Measurements from ENCODE around the gene LIN52.

Gene LIN52

GRCh38 chr14:74084277-74085046, at the start of gene LIN52, which contains the start of gene ALDH6A1:
Gene LIN52, plus strand, starts transcription at chr14:74084956. Its CDS starts 19 bp downstream, at chr14:74084975.
Gene ALDH6A1, minus strand, starts transcription at chr14:74084453. Its CDS starts 59 bp downstream, at chr14:74084394.
- Histone ChIP-seq H3K27me3 (replicated peaks; ENCODE audit: control insufficient read depth, insufficient read depth, low read length) (no peaks in the 10 kb centered on the region), H3K4me1 (ENCODE audit: control insufficient read depth, insufficient read depth, low read length) (peaks cover 22% of the 10 kb centered on the region), H3K4me3 (ENCODE audit: low read length) (peak within 1 kb of the TSS; percentile 94), H3K9me3 (ENCODE audit: control insufficient read depth, low read length) (no peaks in the 10 kb centered on the region), H3K36me3 (ENCODE audit: control insufficient read depth, insufficient read depth, low read length, severe bottlenecking) (no peaks in the 10 kb centered on the region), H3K9ac (ENCODE audit: low read length) (peak within 1 kb of the TSS; percentile 89)
- peak; percentile 100 for DNase-seq (ENCODE audit: low read depth)

GRCh38 chr14:74035556-74035955, 49.2 kb upstream of the LIN52 start:
- Histone ChIP-seq H3K9me3 (ENCODE audit: control insufficient read depth, low read length) (no peaks in the 10 kb centered on the region), H3K9ac (ENCODE audit: low read length) (no peak overlapping the region), H3K36me3 (ENCODE audit: control insufficient read depth, insufficient read depth, low read length, severe bottlenecking) (no peaks in the 10 kb centered on the region), H3K4me3 (ENCODE audit: low read length) (no peak overlapping the region), H3K27me3 (replicated peaks; ENCODE audit: control insufficient read depth, insufficient read depth, low read length) (no peaks in the 10 kb centered on the region), H3K4me1 (ENCODE audit: control insufficient read depth, insufficient read depth, low read length) (no peaks in the 10 kb centered on the region)
- peak; percentile 30 for DNase-seq (ENCODE audit: low read depth)

GRCh38 chr14:74038020-74038859, 46.5 kb upstream of the LIN52 start:
- DNase-seq (ENCODE audit: low read depth), result peak; percentile 81
- Histone ChIP-seq H3K4me3 (ENCODE audit: low read length) (no peak overlapping the region), H3K36me3 (ENCODE audit: control insufficient read depth, insufficient read depth, low read length, severe bottlenecking) (no peaks in the 10 kb centered on the region)

GRCh38 chr14:74042296-74042695, 42.5 kb upstream of the LIN52 start:
- H3K27me3 ChIP-seq (replicated peaks; ENCODE audit: control insufficient read depth, insufficient read depth, low read length), result no peaks in the 10 kb centered on the region
- H3K36me3 ChIP-seq (ENCODE audit: control insufficient read depth, insufficient read depth, low read length, severe bottlenecking), result no peaks in the 10 kb centered on the region
- H3K4me3 ChIP-seq (ENCODE audit: low read length), result no peak overlapping the region
- no peaks in the 10 kb centered on the region for H3K9me3 ChIP-seq (ENCODE audit: control insufficient read depth, low read length)
- H3K9ac ChIP-seq (ENCODE audit: low read length), result no peak overlapping the region
- DNase-seq (ENCODE audit: low read depth), result no peak
- H3K4me1 ChIP-seq (ENCODE audit: control insufficient read depth, insufficient read depth, low read length), result no peaks in the 10 kb centered on the region

More at GRCh38 chr14:74038020-74038859, 46.5 kb upstream of the LIN52 start:
- no peak overlapping the region for H3K9ac ChIP-seq (ENCODE audit: low read length)
- no peaks in the 10 kb centered on the region for H3K27me3 ChIP-seq (replicated peaks; ENCODE audit: control insufficient read depth, insufficient read depth, low read length)
- no peaks in the 10 kb centered on the region for H3K4me1 ChIP-seq (ENCODE audit: control insufficient read depth, insufficient read depth, low read length)
- no peaks in the 10 kb centered on the region for H3K9me3 ChIP-seq (ENCODE audit: control insufficient read depth, low read length)

- no peaks in the 10 kb centered on the region for H3K9me3 ChIP-seq (ENCODE audit: control insufficient read depth, low read length)
- H3K9ac ChIP-seq (ENCODE audit: low read length), result no peak overlapping the region
- peaks cover 4% of the 10 kb centered on the region for H3K4me1 ChIP-seq (ENCODE audit: control insufficient read depth, insufficient read depth, low read length)
- DNase-seq (ENCODE audit: low read depth), result no peak
- H3K36me3 ChIP-seq (ENCODE audit: control insufficient read depth, insufficient read depth, low read length, severe bottlenecking), result peaks cover 4% of the 10 kb centered on the region
- H3K4me3 ChIP-seq (ENCODE audit: low read length), result no peak overlapping the region
- no peaks in the 10 kb centered on the region for H3K27me3 ChIP-seq (replicated peaks; ENCODE audit: control insufficient read depth, insufficient read depth, low read length)
These were observed 39.2 kb upstream of the LIN52 start for GRCh38 chr14:74045522-74045921.

- peaks cover 4% of the 10 kb centered on the region for H3K4me1 ChIP-seq (ENCODE audit: control insufficient read depth, insufficient read depth, low read length)
- no peak overlapping the region for H3K4me3 ChIP-seq (ENCODE audit: low read length)
- no peak for DNase-seq (ENCODE audit: low read depth)
- H3K9me3 ChIP-seq (ENCODE audit: control insufficient read depth, low read length), result no peaks in the 10 kb centered on the region
- H3K9ac ChIP-seq (ENCODE audit: low read length), result no peak overlapping the region
- H3K36me3 ChIP-seq (ENCODE audit: control insufficient read depth, insufficient read depth, low read length, severe bottlenecking), result peaks cover 4% of the 10 kb centered on the region
- no peaks in the 10 kb centered on the region for H3K27me3 ChIP-seq (replicated peaks; ENCODE audit: control insufficient read depth, insufficient read depth, low read length)
These were observed 36.5 kb upstream of the LIN52 start for GRCh38 chr14:74048281-74048680.

GRCh38 chr14:74049876-74050495, 34.8 kb upstream of the LIN52 start:
- peak; percentile 52 for DNase-seq (ENCODE audit: low read depth)
- no peaks in the 10 kb centered on the region for H3K27me3 ChIP-seq (replicated peaks; ENCODE audit: control insufficient read depth, insufficient read depth, low read length)
- H3K36me3 ChIP-seq (ENCODE audit: control insufficient read depth, insufficient read depth, low read length, severe bottlenecking), result peaks cover 4% of the 10 kb centered on the region
- no peaks in the 10 kb centered on the region for H3K9me3 ChIP-seq (ENCODE audit: control insufficient read depth, low read length)
- no peak overlapping the region for H3K4me3 ChIP-seq (ENCODE audit: low read length)
- no peak overlapping the region for H3K9ac ChIP-seq (ENCODE audit: low read length)
- peaks cover 4% of the 10 kb centered on the region for H3K4me1 ChIP-seq (ENCODE audit: control insufficient read depth, insufficient read depth, low read length)

GRCh38 chr14:74062809-74063150, 22.0 kb upstream of the LIN52 start:
- peaks cover 15% of the 10 kb centered on the region for H3K4me1 ChIP-seq (ENCODE audit: control insufficient read depth, insufficient read depth, low read length)
- H3K27me3 ChIP-seq (replicated peaks; ENCODE audit: control insufficient read depth, insufficient read depth, low read length), result no peaks in the 10 kb centered on the region
- H3K4me3 ChIP-seq (ENCODE audit: low read length), result no peak overlapping the region
- no peak for DNase-seq (ENCODE audit: low read depth)
- H3K9ac ChIP-seq (ENCODE audit: low read length), result no peak overlapping the region
- no peaks in the 10 kb centered on the region for H3K9me3 ChIP-seq (ENCODE audit: control insufficient read depth, low read length)
- peaks cover 33% of the 10 kb centered on the region for H3K36me3 ChIP-seq (ENCODE audit: control insufficient read depth, insufficient read depth, low read length, severe bottlenecking)

GRCh38 chr14:74064426-74064825, 20.3 kb upstream of the LIN52 start:
- no peak overlapping the region for H3K4me3 ChIP-seq (ENCODE audit: low read length)
- peaks cover 28% of the 10 kb centered on the region for H3K36me3 ChIP-seq (ENCODE audit: control insufficient read depth, insufficient read depth, low read length, severe bottlenecking)
- peaks cover 15% of the 10 kb centered on the region for H3K4me1 ChIP-seq (ENCODE audit: control insufficient read depth, insufficient read depth, low read length)
- DNase-seq (ENCODE audit: low read depth), result no peak
- H3K27me3 ChIP-seq (replicated peaks; ENCODE audit: control insufficient read depth, insufficient read depth, low read length), result no peaks in the 10 kb centered on the region
- no peaks in the 10 kb centered on the region for H3K9me3 ChIP-seq (ENCODE audit: control insufficient read depth, low read length)
- no peak overlapping the region for H3K9ac ChIP-seq (ENCODE audit: low read length)

- Histone ChIP-seq H3K27me3 (replicated peaks; ENCODE audit: control insufficient read depth, insufficient read depth, low read length) (no peaks in the 10 kb centered on the region), H3K9me3 (ENCODE audit: control insufficient read depth, low read length) (no peaks in the 10 kb centered on the region), H3K9ac (ENCODE audit: low read length) (no peak overlapping the region), H3K4me3 (ENCODE audit: low read length) (no peak overlapping the region), H3K4me1 (ENCODE audit: control insufficient read depth, insufficient read depth, low read length) (peaks cover 15% of the 10 kb centered on the region), H3K36me3 (ENCODE audit: control insufficient read depth, insufficient read depth, low read length, severe bottlenecking) (peaks cover 24% of the 10 kb centered on the region)
- DNase-seq (ENCODE audit: low read depth), result no peak
These were observed 19.9 kb upstream of the LIN52 start for GRCh38 chr14:74064883-74065282.

All from adipocyte (in vitro differentiated cells).